SHP77 treated with DMSO at 0.1 percent for 48 hours (cell line): ENCODE results near the gene PLEKHN1.

ENCODE experiments used
- DNase-seq: peaks from one replicate; lab custom pipeline; 2025; lab: John Stamatoyannopoulos, UW

Gene PLEKHN1

DNA sequence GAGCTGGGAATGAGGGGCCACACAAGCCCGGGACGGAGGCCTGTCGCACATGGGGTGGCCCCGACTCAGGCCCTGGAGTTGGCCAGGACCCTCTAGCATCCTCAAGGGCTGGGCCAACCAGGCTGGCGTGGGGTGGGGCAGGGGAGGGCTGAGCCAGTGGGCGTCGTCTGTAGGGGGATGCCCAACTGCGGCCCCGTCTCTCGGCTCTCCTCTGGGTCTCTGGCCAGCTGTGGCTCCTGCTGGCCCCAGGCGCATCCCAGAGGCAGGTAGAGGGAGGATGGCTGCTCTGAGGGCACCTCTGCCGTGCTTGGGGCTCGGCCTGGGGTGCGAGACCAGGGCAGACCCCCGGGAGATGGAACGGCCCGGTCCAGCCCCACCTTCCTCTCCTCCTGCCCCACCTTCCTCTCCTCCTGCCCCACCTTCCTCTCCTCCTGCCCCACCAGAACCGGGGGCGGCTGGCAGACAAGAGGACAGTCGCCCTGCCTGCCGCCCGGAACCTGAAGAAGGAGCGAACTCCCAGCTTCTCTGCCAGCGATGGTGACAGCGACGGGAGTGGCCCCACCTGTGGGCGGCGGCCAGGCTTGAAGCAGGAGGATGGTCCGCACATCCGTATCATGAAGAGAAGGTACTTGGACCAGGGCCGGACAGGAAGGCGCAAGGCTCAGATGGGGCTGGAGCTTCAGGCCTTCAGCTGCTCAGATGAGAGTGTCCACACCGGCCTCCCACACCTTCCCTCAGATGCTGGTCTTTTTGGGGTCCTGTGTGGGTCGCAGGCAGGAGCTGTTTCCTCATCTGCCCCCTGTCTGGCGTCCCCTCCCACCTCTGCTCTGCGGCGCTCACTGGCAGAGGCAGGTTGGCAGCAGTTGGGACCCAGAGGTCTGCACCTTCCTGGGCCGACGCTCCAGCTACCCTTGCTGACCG lies 36.3 kb upstream of the PLEKHN1 start:
- no peak for DNase-seq

DNA sequence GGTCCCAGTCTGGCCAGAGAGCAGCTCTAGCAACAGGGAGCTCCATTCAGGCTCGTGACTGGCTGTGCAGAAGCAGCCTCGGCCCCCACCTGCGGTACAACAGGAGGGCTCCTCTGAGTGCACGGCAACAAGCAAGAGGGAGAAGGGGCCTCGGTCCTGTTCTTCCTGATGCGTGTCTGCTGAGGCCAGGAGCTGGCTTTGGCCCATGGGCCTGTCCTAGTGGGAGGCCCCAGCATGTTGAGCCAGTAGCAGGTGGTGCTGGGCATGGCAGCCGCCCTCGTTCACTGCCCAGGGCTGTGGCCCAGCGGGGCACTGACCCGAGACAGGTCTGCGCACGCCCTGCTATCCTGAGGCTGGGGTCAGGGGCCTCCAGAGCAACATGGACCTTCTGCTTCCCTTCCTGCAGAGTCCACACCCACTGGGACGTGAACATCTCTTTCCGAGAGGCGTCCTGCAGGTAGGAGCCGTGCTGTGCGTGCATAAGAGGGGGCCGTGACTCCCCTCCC lies 35.6 kb upstream of the PLEKHN1 start:
- no peak for DNase-seq

DNA sequence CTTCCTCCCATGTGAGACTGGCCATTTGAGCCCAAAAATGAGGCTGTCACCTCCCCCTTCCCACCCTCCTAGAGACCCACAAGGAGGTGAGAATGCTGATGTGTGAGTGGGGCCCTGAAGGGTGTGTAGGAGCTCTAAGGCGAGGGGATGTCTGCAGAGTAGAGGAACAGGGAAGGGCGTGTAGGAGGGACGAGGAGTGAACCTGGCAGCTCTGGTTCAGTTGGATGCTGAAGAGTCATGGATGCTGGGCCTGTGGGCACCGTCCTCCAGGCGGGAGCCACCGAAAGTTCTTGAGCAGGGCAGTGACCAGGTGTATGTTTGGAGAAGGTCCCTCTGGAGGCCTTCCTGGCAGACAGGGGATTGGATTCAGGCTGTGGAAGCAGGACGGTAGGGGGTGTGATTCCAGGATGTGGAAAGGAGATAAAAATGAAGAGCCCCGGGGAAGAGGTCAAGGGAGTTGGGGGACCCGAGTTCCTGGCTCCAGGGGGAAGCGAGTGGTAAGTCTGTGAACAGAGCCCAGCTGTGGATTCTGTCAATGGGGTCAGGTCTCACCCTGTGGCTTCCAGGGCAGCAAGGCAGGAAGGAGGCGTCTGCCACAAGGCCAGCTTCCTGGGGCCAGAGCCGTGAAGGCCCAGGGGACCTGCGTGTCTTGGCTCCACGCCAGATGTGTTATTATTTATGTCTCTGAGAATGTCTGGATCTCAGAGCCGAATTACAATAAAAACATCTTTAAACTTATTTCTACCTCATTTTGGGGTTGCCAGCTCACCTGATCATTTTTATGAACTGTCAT lies 34.7 kb upstream of the PLEKHN1 start:
- DNase-seq = no peak

DNA sequence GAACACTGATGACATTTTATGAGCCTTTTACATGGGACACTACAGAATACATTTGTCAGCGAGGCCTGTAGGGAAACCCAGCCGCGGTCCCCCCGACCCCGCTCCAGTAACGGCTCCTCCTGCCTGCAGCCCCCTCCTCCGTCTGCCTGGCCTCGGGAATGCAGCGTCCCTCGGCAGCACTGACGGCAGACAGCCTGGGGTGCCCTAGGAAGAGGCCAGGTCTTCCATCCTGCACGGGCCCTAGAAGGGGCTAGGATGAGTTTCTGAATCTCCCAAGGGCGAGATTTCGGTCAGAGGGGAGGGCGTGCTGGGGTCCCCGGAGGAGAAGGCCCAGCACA lies 34.1 kb upstream of the PLEKHN1 start:
- DNase-seq = no peak

DNA sequence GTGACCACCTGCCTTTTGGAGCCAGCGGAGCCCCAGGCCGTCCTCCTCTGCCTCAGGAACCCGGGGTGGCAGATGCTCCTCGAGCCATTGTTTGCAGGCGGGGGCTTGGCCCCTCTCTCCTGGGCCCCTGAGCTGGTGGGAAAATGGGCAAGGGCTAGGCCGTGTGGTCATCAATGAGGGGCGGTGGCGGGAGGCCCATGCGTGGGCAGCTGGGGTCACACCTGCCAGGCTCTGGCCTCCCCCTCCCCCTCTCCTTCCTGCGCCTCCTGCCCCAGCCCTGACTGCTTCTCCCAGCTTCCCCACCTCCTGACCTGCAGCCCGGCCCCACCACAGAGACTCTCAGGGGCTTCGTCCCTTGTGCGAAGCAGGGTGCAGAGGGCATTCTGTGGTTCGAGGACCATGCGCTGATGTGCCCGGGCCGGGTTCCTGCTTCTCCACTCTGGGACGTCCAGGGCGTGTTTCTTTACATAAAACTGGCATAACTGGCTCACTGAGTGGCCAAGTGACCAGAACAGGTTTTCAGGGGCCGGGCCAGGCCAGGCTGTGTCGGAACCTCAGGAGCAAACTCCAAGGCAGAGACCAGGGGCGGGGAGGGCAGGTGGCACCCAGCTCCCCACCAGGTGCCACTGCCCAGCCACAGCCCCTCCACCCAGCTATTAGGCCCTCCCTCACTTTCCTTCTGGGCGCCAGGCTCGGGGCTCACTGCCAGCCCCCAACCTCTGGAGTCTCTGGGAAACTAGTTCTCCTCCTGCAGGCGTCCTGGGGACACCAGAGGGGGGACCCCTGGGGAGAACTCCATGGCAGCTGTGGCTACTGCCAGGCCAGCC lies 33.3 kb upstream of the PLEKHN1 start:
- DNase-seq = no peak

DNA sequence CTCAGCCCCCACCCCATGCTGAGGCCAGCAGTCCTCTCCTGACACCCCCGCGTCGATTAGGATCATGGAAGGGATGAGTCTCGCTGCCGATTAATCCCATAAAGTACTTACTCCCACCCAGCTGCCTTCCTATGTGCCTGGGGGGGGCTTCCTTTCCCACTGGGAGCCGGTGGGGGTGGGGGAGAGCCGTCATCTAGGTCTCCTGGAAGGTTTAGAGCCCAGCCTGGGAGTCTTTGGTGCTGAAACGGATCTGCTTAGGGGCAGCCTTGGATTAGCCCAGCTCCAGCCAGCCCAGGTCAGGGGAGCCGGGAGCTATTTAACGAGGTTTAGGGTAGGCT lies 32.7 kb upstream of the PLEKHN1 start:
- DNase-seq = no peak

DNA sequence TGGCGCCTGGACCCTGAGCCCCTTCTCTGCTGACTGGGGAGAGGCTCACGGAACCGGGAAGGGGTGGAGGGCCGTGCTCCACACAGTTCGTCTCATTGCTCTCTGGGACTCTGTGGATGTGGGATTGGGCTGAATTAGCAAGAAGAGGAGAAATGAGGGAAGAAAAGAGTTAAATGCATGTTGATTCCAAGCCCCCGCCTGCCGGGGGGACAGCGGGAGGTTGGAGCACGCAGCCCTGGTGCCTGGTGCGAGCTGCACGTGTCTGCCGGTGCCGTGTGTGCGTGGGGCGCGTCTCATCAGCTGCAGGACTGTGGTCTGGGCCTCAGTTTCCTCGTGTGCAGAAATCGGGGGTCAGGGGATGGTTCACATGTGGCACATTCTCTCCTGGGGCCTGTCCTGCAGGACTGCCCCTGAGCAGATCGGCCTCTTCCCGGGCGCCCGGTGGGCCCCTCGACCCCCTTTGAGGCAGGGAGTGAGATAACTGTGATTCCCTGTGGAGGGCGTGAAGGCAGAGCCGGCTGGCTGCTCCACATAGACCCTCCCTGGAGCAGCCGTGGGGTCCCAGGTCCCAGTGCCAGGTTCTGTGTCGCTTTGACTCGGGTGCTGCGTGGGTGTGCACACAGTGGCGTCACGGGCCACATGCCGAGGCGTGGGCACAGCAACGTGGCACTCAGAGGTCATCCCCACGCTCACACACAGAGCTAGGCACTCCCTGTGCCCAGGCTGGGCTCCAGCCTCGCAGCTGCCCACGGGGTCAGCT lies 31.1 kb upstream of the PLEKHN1 start:
- no peak for DNase-seq

DNA sequence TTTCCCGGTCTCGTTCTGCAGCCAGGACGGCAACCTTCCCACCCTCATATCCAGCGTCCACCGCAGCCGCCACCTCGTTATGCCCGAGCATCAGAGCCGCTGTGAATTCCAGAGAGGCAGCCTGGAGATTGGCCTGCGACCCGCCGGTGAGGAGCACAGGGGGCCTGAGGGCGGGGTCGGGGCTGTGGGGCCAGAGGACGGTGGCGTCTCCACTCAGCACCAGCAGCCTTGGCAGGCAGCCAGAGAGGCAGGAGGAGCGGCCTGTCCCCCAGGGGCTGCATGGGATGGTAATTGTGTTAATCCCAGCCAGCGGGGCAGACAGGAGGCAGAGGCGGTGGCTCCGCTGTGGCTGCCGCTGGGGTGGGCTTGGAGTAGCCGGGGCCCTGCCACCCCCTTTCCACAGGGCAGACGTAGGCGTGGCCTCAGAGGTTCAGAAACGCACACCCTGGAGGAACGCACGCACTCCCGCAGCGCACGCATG lies 30.5 kb upstream of the PLEKHN1 start:
- DNase-seq = no peak

DNA sequence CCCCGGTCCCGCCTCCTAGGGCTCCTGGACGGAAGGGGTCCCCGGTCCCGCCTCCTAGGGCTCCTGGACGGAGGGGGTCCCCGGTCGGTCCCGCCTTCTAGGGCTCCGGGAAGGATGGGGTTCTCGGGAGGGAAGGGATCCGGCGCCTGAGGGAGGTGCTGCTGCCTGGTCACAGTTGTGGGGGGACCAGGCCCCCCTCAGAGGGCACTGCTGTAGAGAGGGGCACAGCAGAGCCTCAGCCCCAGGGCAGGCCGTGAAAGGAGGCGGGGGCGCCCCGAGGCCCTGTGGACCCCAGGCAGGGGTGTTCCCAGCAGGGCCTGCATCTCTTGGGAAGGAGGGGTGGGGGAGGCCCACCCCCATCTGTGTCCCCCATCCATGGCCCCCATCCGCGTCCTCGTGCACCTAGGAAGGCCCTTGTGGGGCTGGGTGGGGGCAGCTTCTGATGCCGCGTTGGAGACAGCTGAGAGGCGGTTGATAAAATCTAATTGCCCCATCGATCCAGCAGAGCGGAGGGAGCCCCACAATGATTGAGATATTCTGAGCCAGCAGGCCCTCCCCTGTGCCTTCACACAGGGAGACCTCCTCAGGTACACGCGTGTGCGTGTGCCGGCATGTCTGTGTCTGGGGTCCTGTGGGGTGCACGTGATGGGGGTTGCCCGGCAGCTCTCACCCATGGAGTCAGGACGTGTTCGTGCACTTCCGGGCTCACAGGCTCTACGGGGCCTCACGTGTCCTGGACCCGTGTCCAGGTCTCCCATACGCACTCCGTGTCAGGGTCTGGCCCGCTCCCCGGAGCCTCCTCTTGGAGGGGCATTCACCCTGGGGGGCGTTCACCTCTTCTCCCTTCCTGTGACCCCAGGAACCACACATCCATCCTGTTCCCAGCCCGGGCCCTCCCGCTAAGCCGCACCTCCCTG lies 29.7 kb upstream of the PLEKHN1 start:
- DNase-seq = no peak

DNA sequence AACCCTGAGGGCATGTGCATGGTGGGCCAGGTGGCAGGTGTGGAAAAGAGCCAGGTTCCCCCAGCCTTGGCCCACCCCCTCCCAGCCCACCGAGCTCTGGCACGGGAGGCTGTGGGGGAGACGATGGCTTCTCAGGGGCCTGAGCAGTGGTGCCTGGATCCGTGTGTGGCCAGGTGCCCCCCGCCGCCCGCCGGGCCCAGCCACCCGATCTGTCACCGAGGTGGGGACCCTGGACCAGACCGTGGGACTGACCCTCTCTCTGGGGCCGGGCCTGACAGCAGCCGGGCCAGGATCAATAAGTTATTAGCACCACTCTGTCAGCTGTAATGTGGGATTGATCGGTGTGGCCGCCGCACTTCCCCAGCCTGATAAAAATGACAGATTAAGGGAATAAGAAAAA lies 28.8 kb upstream of the PLEKHN1 start:
- DNase-seq = no peak

DNA sequence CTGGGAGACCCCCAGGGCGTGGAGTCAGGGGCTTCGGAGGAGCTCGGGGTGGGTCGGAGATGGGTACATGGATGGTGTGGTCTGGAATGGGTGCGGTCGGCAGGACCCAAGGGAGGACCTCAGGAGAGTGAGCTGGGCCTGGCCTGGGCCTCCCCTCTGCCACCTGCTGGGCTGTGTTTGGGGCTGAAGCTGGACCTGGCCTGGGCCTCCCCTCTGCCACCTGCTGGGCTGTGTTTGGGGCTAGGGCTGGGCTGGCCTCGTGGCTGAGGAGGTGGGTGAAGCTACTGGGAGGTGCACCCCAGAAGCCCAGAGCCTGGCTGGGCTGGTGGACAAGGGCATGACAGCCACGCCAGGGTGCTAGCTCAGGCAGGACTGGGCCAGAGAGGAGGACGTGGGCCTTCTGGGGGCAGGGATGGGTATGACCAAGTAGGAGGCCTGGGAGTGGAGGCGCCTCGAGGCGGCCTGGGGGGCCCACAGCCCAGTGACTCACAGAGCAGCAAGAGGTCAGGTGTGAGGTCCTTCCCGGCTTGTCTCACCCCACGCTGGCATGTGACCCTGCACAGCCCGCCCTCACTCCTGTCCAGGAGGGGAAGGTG lies 28.1 kb upstream of the PLEKHN1 start:
- no peak for DNase-seq

DNA sequence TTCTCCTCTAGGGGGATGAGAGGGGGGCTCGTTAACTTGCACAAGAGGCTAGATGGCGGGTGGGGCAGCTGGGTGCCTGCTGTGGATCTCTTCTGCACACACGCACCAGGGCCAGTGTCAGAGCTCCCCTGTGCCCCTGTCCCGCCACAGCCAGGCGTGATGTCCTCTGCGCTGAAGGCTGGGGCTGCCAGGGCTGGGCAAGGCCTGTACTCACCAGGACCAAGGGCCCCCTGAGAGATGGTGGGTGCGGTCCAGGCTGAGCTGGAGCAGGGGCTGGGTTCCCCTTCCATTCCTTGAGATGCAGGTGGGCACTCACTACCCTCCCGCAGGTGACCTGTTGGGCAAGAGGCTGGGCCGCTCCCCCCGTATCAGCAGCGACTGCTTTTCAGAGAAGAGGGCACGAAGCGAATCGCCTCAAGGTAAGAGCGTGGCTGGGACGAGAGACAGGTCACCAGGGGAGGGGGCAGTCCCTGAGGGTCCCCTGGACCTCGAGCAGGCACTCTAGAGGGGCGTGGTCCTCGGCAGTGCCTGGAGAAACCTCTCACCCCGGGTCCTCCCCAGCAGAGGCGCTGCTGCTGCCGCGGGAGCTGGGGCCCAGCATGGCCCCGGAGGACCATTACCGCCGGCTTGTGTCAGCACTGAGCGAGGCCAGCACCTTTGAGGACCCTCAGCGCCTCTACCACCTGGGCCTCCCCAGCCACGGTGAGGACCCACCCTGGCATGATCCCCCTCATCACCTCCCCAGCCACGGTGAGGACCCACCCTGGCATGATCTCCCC lies 27.4 kb upstream of the PLEKHN1 start:
- no peak for DNase-seq

DNA sequence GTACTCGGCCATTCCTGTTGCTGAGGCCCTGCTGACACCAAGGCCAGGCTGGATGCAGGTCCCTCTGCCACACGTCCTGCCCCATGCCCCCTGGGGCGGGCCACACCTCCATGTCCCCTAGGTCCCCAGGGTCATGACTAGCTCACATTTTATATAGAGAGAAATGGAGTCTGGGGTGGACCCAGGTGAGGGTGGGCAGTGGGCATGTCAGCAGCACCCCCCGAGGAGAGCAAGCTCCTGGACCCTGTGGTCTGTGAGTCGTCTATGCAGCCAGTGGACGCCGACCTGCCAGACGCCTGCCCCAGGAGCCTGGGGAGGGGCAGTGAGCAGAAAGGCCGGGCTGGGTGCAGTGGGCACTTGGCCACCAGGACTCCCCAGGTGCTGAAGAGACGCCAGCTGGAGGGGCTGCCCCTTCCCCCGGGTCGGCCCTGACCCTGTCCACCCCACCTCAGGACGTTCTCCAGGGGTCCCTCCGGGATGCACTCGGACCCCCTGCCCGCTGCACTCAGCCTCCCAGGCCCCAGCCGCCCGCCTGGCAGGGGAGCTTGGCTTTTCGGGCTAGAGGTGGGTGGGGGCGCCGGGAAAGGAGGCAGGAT lies 26.7 kb upstream of the PLEKHN1 start:
- DNase-seq = no peak

DNA sequence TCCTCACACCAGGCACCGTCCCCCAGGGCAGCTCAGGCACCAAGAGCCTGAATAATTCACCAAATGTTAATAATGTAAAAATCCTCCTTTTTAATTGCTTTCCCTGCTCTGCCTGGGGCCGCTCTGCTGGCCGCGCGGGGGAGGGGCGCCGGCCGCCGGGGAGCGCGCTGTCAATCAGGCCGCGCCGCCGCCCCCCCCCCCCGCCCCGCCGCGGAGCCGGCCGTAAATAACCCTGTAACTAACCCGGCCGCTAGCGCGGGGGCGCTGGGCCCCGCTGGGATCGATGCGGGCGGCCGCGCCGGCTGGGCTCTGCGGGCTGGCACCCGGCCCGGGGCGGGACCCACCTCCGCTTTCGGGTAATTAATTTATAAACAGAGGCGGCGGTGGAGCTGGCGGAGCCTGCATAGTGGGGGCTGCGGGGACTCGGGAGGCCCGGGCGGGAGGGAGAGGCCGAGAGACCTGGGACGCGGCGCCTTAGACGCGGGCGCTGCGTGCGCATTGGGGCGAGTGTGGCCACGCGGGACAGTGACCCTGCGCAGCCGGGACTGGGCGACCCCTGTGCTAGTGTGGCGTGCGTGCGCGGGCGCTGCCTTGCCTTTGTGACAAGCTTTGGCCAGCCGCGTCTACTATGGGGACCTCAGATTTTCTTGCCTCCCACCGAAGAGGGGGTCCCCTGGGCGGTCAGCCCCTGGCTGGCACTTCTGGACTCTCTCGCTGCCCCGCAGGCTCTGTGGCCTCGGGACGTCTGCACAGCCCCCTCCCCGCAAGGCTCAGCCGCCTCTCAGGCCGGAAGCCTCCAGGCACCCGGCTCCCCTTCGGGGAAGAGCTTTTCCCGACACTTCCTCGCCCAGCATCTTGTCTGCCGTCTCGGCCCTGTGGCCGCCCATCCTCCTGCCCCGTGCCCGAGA lies 25.9 kb upstream of the PLEKHN1 start:
- DNase-seq = peak; percentile 43

DNA sequence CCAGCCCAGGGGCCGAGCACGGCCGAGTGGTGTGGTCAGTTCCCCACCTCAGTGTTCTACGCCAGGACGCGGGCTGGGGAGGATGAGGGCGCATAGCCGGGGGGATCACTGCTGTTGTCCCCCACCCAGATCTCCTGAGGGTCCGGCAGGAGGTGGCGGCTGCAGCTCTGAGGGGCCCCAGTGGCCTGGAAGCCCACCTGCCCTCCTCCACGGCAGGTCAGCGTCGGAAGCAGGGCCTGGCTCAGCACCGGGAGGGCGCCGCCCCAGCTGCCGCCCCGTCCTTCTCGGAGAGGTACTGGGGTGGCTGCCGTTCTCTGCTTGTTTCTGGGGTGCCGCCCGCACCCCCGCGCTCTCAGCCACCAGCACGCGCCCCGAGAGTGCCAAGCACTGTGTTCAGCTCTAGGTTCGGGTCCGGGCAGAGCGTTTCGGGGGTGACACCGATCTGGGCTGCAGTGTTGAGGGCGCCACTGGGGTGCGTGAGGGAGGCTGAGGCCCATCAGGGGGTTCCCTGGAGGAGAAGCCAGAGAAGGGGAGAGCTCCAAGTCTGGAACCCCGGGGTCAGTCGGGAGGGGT lies 25.2 kb upstream of the PLEKHN1 start:
- DNase-seq = no peak

DNA sequence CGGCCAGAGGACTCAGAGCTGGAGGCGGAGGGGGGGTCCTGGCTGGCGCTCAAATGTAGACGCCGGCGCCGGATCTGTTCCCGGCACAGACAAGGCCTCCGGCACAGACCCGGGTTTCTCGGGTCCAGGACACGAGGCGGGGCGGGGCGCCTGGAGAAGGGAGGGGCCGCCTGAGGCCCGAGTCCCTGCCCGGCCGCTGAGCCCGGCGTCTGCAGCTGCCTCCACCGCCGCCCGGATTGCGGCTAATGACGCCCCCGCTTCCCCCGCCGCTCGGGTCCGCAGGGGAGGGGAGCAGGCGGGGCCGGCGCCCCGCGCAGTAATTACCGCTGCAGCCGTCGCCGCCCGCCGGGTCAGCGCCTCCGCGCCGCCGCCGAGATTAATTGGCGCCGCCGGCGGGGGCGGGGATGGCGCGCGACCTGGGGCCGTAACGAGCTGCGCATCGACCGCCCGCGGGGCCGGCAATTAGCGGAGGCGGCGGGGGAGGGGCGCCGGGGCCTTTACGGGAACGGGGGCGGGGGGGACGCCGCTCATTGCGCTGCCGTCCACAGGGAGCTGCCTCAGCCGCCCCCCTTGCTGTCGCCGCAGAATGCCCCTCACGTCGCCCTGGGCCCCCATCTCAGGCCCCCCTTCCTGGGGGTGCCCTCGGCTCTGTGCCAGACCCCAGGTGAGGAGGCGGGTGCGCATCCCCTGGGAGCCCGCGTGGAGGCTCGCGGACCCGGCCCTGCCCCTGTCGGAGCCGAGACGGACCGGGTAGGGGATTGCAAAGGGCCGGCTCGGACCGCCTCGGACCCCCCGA lies 24.5 kb upstream of the PLEKHN1 start:
- peak; percentile 30 for DNase-seq
